CD4-positive, alpha-beta T cell treated with Interleukin-2 at 100 ng/mL for 4 hours (primary cell): ENCODE measurements around the gene SORL1.

ENCODE experiments used
- DNase-seq: peaks from one replicate; pipeline ENCODE4 v3.0.0-alpha.2; 2020; ENCODE audit warnings: low spot score

SORL1 gene

GRCh38 chr11:121587182-121587581 lies 135.1 kb downstream of the SORL1 start:
- DNase-seq: no peak

- no peak for DNase-seq
These were observed 136.6 kb downstream of the SORL1 start for GRCh38 chr11:121588747-121589146.

GRCh38 chr11:121589946-121590537 lies 137.9 kb downstream of the SORL1 start:
- no peak for DNase-seq

- DNase-seq: no peak
These were observed 138.8 kb downstream of the SORL1 start for GRCh38 chr11:121590772-121591404.

- peak; percentile 87 for DNase-seq
These were observed 139.4 kb downstream of the SORL1 start for GRCh38 chr11:121591405-121592033.

DNA sequence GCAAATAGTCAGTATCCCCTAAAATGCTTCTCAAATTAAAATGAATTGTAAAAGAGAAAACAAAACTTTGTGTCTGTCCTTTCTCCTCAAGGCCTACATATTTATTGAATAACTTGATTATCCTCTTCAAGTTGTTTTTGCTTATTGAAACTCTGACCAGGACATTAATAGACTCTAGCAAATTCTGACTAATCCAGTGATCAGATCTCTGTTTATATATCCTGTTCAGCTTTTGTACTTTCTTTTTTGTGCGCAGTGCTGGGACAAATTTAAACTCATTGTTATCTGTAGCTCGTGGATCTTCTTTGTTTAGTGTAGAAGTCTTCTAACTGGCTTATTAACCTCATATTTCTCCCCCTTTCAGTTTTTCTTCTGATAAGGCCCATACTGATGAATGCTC lies 140.6 kb downstream of the SORL1 start:
- no peak for DNase-seq

- no peak for DNase-seq
These were observed 143.6 kb downstream of the SORL1 start for GRCh38 chr11:121595717-121596161.

DNA sequence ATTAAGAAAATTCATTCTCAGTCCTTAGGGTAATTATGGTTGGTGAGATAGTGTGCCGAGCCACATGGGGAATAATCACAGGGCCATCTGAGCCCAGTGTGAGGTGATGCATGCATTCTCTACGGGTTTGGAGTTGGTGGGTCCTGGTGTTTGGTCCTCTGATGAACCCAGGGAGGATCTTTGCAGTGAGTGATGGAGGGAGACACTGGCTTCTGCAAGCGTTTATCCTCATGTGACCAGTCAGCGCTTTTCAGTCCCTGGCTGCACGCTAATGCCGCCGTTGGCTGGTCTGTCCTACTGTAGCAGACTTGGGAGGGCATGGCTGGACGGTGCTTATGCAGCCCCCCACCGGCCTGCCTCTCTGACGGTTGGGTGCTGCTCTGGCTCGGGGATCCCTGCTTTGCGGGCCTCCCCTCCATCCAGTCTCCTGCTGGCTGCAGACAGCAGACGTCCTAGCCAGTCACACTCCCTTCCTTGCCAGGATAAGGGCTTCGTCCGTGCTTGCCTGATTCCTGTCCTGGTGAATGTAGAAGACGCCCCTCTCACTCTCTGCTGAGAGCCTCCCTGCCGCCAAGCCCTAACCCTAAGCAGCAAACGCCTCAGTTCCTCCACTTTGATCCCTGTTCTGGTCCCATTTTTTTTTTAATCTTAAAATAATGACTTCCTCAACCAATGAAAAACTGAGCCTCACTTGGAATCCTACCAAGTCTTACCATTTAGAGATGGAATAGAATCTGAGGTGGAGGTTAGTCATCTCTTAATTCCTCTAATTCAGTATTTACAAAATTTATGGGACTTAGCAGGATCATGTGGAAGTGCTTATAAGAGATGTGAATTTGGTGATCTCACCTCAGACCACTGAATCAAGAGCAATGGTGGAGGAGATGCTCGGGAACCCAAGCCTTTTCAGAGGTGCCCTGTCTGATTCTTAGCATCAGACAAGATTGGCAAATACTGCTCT lies 144.4 kb downstream of the SORL1 start:
- no peak for DNase-seq

- DNase-seq: no peak
These were observed 151.2 kb downstream of the SORL1 start for GRCh38 chr11:121603316-121603715.

- DNase-seq: no peak
These were observed 152.0 kb downstream of the SORL1 start for GRCh38 chr11:121604152-121604551.

- no peak for DNase-seq
These were observed 154.2 kb downstream of the SORL1 start for GRCh38 chr11:121606354-121606753.

- DNase-seq: no peak
These were observed 155.2 kb downstream of the SORL1 start for GRCh38 chr11:121607341-121607740.

- DNase-seq: no peak
These were observed 156.5 kb downstream of the SORL1 start for GRCh38 chr11:121608545-121609098.

- no peak for DNase-seq
These were observed 158.6 kb downstream of the SORL1 start for GRCh38 chr11:121610706-121611105.

GRCh38 chr11:121611242-121611641 lies 159.1 kb downstream of the SORL1 start:
- DNase-seq: no peak

DNA sequence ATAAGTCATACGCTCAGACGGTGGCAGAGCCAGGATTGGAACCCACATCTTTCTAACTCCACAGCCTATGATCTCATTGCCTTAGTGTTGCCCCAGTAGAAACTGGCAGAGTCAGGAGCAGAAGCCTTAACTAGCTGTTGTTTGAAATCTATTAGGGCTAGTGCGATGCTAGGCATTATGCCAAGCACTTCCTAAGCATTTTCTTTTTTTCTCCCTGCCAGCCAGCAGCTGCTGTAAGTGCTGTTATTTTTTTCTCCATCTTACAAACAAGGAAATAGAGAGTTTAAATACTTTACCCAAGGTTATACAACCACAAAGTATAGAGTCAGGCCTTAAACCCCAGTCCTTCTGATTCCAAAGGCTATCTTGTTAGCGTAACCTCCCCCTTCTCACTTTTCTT lies 161.6 kb downstream of the SORL1 start:
- DNase-seq: no peak

- DNase-seq: no peak
These were observed 162.6 kb downstream of the SORL1 start for GRCh38 chr11:121614636-121615240.

GRCh38 chr11:121615501-121615900 lies 163.4 kb downstream of the SORL1 start:
- DNase-seq: no peak

DNA sequence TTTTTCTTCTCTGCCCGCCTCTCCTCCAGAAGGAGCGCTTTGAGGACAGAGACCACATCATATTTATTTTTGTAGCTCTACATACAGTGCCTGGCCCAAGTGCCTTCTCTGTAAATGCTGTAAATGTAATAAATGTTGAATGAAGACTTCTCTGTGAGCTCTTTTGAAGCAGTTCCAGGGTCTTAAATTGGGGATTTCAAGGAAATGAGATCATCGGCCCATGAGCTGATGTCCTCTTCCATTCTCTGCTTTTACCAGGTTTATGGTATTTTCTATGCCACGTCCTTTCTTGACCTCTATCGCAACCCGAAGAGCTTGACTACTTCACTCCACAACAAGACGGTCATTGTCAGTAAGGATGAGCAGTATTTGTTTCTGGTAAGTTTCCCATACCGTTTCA lies 166.4 kb downstream of the SORL1 start:
- no peak for DNase-seq

DNA sequence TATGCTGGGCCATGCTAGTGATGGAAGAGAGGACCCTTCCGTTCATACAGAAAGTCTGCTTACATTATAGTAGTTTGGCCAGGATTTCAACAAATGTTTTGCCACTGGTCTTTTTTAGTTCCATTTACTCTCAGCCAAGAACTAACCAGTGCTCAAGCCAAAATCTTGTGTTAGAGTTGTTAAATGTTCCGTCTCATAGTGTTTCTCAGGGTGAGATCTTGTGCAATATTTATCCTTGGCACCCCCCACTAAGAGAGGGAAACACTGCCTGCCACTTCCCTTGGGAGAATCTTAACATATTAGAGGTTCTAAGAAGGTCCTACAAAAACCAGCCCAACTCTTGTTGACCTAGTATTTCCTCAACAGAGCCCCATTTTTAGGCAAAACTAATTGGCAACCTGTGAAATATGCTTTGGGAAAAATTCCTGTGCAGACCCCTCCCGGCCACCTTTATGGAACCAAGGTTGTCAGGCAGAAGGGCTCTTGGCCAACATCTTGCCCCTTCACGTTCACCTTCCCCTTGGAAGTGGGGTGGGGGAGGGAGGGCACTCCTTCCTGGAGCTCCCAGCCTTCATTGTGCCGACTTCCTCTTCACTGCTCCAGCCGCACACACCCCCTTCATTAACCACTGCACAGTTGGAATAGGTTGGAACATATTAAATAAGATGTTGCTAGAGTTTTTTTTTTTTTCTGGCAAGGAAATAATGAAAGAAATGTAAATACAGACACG lies 173.8 kb downstream of the SORL1 start:
- DNase-seq: no peak

DNA sequence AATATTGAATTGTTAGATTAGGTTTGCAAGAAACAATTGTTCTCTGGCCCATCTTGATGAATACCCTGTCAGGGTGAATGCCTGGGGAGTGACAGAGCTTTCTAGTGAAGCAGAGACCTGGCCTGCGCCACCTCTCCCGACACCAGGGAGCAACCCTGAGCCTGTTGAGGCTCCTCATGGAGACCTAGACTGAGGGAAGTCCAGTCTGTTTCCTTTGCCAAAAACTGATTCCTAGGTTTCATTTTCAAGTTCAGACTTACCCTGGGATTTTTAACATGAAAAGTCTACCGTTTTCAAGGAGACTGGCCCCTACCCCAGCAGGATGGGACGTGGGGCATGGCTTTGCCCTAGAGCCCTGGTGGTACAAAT lies 174.4 kb downstream of the SORL1 start:
- DNase-seq: no peak
